ENCODE data around the gene CTDSP1.

Gene CTDSP1

GRCh38 chr2:218399391-218400166, at the start of gene CTDSP1:
Gene CTDSP1 (plus strand): TSS chr2:218399868. CDS start chr2:218400091, 223 bp downstream.
- TF ChIP-seq POLR2A (IDR thresholded peaks at IDR 0.05; ENCODE audit: low read length) (peak; percentile 71), GATA1 (IDR thresholded peaks at IDR 0.05; ENCODE audit: low read depth, low read length) (no peak)
- peak; percentile 95 to 96 for DNase-seq

- no peak for DNase-seq
- no peak for TF ChIP-seq POLR2A (IDR thresholded peaks at IDR 0.05; ENCODE audit: low read length)
- TF ChIP-seq GATA1 (IDR thresholded peaks at IDR 0.05; ENCODE audit: low read depth, low read length) = no peak
These were observed 45.6 kb upstream of the CTDSP1 start for GRCh38 chr2:218354045-218354444.

GRCh38 chr2:218354850-218355443, 44.7 kb upstream of the CTDSP1 start:
- no peak for DNase-seq

DNA sequence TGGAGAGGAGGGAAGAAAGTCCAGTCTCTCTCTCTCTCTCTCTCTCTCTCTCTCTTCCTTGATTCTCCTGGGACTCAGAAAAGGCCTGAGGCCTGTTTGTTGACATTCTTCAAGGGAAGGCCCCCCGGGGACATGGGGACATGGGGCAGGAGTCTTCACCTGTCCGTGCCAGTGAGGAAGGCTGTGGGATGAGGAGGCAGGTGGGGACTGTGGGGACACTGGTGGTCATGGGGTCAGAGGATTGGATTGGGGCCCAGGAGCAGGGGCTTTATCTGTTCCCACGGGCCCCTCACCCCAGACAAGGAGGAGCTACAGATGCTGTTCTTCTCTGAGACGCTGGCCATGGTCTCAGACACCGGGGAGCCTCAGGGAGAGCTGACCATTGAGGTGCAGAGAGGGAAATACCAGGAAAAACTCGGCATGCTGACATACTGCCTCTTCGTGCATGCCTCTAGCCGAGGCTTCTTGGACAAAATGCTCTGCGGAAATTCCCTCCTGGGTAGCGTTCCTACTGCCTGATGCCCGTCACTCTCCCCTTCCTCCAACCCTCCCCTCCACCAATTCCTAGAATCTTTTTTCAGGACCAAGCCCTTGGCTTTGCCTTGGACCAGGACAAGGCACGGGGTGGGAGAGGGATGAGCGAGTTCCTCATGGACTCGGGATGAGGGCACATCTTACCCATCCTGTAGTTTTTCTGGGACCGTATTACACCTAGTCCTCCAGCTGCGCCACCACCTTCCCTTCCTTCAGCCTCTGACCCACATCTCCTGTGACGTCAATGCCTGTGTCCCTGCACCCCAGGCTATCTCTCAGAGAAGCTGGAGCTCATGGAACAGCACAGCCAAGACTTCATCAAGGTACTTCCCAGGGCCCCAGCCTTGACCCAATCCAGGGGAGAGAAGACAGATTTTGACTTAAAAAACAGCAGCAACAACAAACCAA, 42.2 kb upstream of the CTDSP1 start:
- no peak for DNase-seq
- no peak for TF ChIP-seq GATA1 (IDR thresholded peaks at IDR 0.05; ENCODE audit: low read depth, low read length)
- TF ChIP-seq POLR2A (IDR thresholded peaks at IDR 0.05; ENCODE audit: low read length) = no peak

More at GRCh38 chr2:218354850-218355443, 44.7 kb upstream of the CTDSP1 start:
- TF ChIP-seq POLR2A (IDR thresholded peaks at IDR 0.05; ENCODE audit: low read length) = no peak

DNA sequence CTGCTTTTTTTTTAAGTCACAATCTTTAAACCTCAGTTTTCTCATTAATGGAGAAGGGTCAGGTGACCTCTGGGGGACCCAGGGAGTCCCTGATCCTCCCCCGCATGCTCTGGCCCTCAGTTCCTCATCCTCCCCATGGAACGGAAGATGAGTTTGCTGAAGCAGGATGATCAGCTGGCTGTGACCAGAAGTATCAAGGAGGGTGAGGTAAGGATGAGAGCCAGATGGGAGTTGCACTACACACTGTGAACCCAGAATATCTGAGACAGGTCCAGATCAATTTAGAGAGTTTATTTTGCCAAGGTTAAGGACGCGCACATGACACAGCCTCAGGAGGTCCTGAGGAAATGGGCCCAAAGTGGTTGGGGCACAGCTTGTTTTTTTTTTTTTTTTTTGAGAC, 39.2 kb upstream of the CTDSP1 start:
- DNase-seq = no peak
- TF ChIP-seq GATA1 (IDR thresholded peaks at IDR 0.05; ENCODE audit: low read depth, low read length) = no peak
- TF ChIP-seq POLR2A (IDR thresholded peaks at IDR 0.05; ENCODE audit: low read length) = no peak

- TF ChIP-seq POLR2A (IDR thresholded peaks at IDR 0.05; ENCODE audit: low read length) (no peak), GATA1 (IDR thresholded peaks at IDR 0.05; ENCODE audit: low read depth, low read length) (no peak)
- DNase-seq = no peak
These were observed 37.1 kb upstream of the CTDSP1 start for GRCh38 chr2:218362606-218363005.

- no peak for DNase-seq
- TF ChIP-seq POLR2A (IDR thresholded peaks at IDR 0.05; ENCODE audit: low read length) (no peak), GATA1 (IDR thresholded peaks at IDR 0.05; ENCODE audit: low read depth, low read length) (no peak)
These were observed 35.9 kb upstream of the CTDSP1 start for GRCh38 chr2:218363736-218364135.

GRCh38 chr2:218364196-218364595, 35.5 kb upstream of the CTDSP1 start:
- DNase-seq = no peak
- TF ChIP-seq POLR2A (IDR thresholded peaks at IDR 0.05; ENCODE audit: low read length) (no peak), GATA1 (IDR thresholded peaks at IDR 0.05; ENCODE audit: low read depth, low read length) (no peak)

DNA sequence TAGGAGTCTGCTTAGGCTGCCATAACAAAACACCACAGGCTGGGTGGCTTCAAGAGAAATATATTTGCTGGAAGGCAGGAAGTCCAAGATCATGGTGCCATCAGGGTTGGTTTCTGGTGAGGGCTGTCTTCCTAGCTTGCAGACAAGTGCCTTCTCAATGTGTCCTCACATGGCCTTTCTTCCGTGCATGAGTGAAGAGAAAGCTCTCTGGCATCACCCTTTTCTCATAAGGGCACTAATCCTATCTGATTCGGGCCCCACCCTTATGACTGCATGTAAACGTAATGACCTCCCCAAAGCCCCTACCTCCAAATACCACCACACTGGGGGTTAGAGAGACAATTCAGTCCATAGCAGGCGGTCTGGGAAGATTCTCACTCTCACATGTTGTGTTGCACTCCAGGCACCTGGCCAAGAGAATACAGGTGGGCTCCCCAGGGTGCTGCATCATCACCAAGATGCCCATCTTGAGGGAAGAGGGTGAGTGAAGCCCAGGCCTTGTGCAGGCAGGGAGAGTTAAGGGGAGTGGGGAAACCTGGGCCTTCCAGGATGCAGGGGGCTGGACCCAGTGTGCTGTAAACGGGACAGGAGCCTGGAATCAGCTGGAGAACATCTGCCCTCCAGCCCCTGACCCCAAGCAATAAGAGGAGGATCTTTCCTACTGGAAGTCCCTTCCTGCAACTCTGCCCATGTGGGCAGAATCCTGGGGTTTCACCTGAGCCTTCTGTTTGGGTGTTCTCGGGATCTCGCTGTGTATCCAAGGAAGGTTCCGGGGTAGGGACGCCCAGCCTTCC, 32.9 kb upstream of the CTDSP1 start:
- DNase-seq = no peak
- no peak for TF ChIP-seq GATA1 (IDR thresholded peaks at IDR 0.05; ENCODE audit: low read depth, low read length)
- TF ChIP-seq POLR2A (IDR thresholded peaks at IDR 0.05; ENCODE audit: low read length) = no peak

GRCh38 chr2:218367415-218368149, 32.1 kb upstream of the CTDSP1 start:
- TF ChIP-seq POLR2A (IDR thresholded peaks at IDR 0.05; ENCODE audit: low read length) = peak; percentile 88
- TF ChIP-seq GATA1 (IDR thresholded peaks at IDR 0.05; ENCODE audit: low read depth, low read length) = no peak
- DNase-seq = peak; percentile 80 to 84

DNA sequence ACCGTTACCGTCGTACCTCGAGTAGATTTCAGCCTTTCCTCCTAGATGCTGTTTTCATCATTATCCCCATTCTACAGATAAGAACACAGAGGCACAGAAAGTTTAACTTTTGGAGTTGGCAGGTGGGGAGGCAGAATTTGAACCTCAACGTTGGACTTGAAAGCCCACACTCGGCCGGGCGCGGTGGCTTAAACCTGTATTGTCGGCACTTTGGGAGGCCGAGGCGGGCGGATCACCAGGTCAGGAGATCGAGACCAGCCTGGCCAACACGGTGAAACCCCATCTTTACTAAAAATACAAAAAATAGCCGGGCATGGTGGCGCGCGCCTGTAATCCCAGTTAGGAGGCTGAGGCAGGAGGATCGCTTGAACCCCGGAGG, 31.5 kb upstream of the CTDSP1 start:
- no peak for TF ChIP-seq POLR2A (IDR thresholded peaks at IDR 0.05; ENCODE audit: low read length)
- TF ChIP-seq GATA1 (IDR thresholded peaks at IDR 0.05; ENCODE audit: low read depth, low read length) = no peak
- no peak for DNase-seq

- DNase-seq = peak in 1 of 2 experiments; percentile 30
- TF ChIP-seq GATA1 (IDR thresholded peaks at IDR 0.05; ENCODE audit: low read depth, low read length) (no peak), POLR2A (IDR thresholded peaks at IDR 0.05; ENCODE audit: low read length) (no peak)
These were observed 31.0 kb upstream of the CTDSP1 start for GRCh38 chr2:218368621-218369153.

All from erythroblast (primary cell).